GM23338 (cell line): ENCODE results near the gene C1orf141.

ENCODE experiments used
- CREB1 ChIP-seq: fragments of 250-450 bp; sonication (Bioruptor Pico); IDR thresholded peaks from 2 replicates; pipeline ENCODE4 v1.5.0; 2020; ENCODE audit warnings: low read depth, mild to moderate bottlenecking, moderate library complexity
- CTCF ChIP-seq, 2 experiments: fragments of 200-600 bp in 1 of 2; sonication (generic) in 1 of 2; conservative IDR thresholded peaks; 2 replicates each; pipeline versions ENCODE4 v1.5.1 to v1.6.1; 2016 to 2017; ENCODE audit warnings: antibody characterized with exemption in 2 of 2, low read depth in 2 of 2, mild to moderate bottlenecking in 2 of 2, moderate library complexity in 1 of 2
- ETS1 ChIP-seq: IDR thresholded peaks from 2 replicates; pipeline ENCODE4 v1.6.1; 2016; ENCODE audit warnings: antibody characterized with exemption
- EZH2 ChIP-seq: fragments of 200-600 bp; sonication (generic); IDR thresholded peaks from one replicate; pipeline ENCODE4 v1.8.0; 2017; ENCODE audit warnings: antibody characterized with exemption, mild to moderate bottlenecking, low read depth; ENCODE audit not compliant: unreplicated experiment
- EZH2phosphoT487 ChIP-seq: fragments of 200-600 bp; sonication (generic); IDR thresholded peaks from one replicate; pipeline ENCODE4 v1.8.1; 2018; ENCODE audit warnings: antibody characterized with exemption; ENCODE audit not compliant: unreplicated experiment
- JUNB ChIP-seq: IDR thresholded peaks from one replicate; pipeline ENCODE4 v1.6.1; 2016; ENCODE audit warnings: antibody characterized with exemption; ENCODE audit not compliant: unreplicated experiment
- NANOG ChIP-seq: IDR thresholded peaks from 2 replicates; pipeline ENCODE4 v1.6.1; 2016; ENCODE audit warnings: antibody characterized with exemption, borderline replicate concordance
- POLR2AphosphoS5 ChIP-seq: IDR thresholded peaks from 2 replicates; pipeline ENCODE4 v1.6.1; 2016; ENCODE audit warnings: antibody characterized with exemption, low read depth
- REST ChIP-seq: IDR thresholded peaks from one replicate; pipeline ENCODE4 v1.6.1; 2018; ENCODE audit warnings: antibody characterized with exemption; ENCODE audit not compliant: unreplicated experiment
- STAT1 ChIP-seq: IDR thresholded peaks from one replicate; pipeline ENCODE4 v1.6.1; 2016; ENCODE audit warnings: antibody characterized with exemption; ENCODE audit not compliant: unreplicated experiment
- ZNF114 ChIP-seq: fragments of 250-450 bp; sonication (Bioruptor Pico); IDR thresholded peaks from 2 replicates; pipeline ENCODE4 v1.5.0; 2020; ENCODE audit warnings: mild to moderate bottlenecking, moderate library complexity
- ZNF331 ChIP-seq: fragments of 250-450 bp; sonication (Bioruptor Pico); IDR thresholded peaks from 2 replicates; pipeline ENCODE4 v1.5.0; 2020; ENCODE audit warnings: low read depth, mild to moderate bottlenecking, moderate library complexity
- ZNF462 ChIP-seq: fragments of 250-450 bp; sonication (Bioruptor Pico); IDR thresholded peaks from 2 replicates; pipeline ENCODE4 v1.5.0; 2020; ENCODE audit warnings: mild to moderate bottlenecking, moderate library complexity

- TF ChIP-seq EZH2 (no peak), CTCF (conservative IDR thresholded peaks at IDR 0.05; ENCODE audit: low read depth in 2 of 2) (no peak), POLR2AphosphoS5 (no peak), ZNF114 (CRISPR knock-in tag) (no peak), CREB1 (CRISPR knock-in tag) (no peak), JUNB (no peak), EZH2phosphoT487 (no peak), ETS1 (no peak), REST (no peak), STAT1 (no peak), NANOG (no peak), ZNF331 (CRISPR knock-in tag) (no peak), ZNF462 (no peak)
These were observed 31.2 kb downstream of the C1orf141 start for GRCh38 chr1:67103548-67103947.
